Sigmoid colon (tissue), 7 donors: ENCODE results near the gene RELN. TPM values are rescaled to one million over a fixed set of nuclear protein-coding genes. Genes with fewer than 3 reads are reported as not detected.

Experiments used
- DNase-seq: peaks from one replicate; pipeline ENCODE4 v3.0.0-alpha.2; 2019
- H3K27ac ChIP-seq, 4 donors: fragments of 200-600 bp; sonication (generic); one replicate each; pipeline ENCODE4 v1.5.1; 2016 to 2019; ENCODE audit warnings: mild to moderate bottlenecking in 1 of 4
- H3K27me3 ChIP-seq, 3 donors: fragments of 200-600 bp; sonication (generic); one replicate each; pipeline ENCODE4 v1.5.1; 2019; ENCODE audit warnings: mild to moderate bottlenecking in 1 of 3
- H3K36me3 ChIP-seq, 4 donors: fragments of 200-600 bp; sonication (generic); one replicate each; pipeline ENCODE4 v1.5.1; 2016 to 2019
- H3K4me1 ChIP-seq, 4 donors: fragments of 200-600 bp; sonication (generic); one replicate each; pipeline ENCODE4 v1.5.1; 2017 to 2019
- H3K4me3 ChIP-seq, 4 donors: fragments of 200-600 bp; sonication (generic); one replicate each; pipeline ENCODE4 v1.5.1; 2017 to 2019; ENCODE audit warnings: mild to moderate bottlenecking in 2 of 4, moderate library complexity in 1 of 4
- H3K9me3 ChIP-seq, 4 donors: fragments of 200-600 bp in 3 of 4; sonication (generic) in 3 of 4; one replicate each; pipeline versions ENCODE4 v1.5.1 to v1.6.1; 2013 to 2019
- EP300 ChIP-seq, 4 donors: sonication (generic); formaldehyde crosslinking; IDR thresholded peaks; one replicate each; pipeline ENCODE4 v1.6.1; 2017; ENCODE audit warnings: antibody characterized with exemption in 4 of 4
- POLR2A ChIP-seq, 2 donors: fragments of 450-650 bp; IDR thresholded peaks; one replicate each; pipeline ENCODE4 v1.6.1; 2016; ENCODE audit warnings: antibody characterized with exemption in 2 of 2, mild to moderate bottlenecking in 2 of 2, moderate library complexity in 2 of 2
- POLR2AphosphoS5 ChIP-seq, 4 donors: sonication (generic); formaldehyde crosslinking; IDR thresholded peaks; one replicate each; pipeline ENCODE4 v1.6.1; 2017; ENCODE audit warnings: antibody characterized with exemption in 4 of 4
- WGBS, 2 donors: extraction: QIAGEN DNeasy Blood & Tissue Kit; methylation state at CpG; one replicate each; pipeline ENCODE4 v1.1.7; 2013; 5-methylcytosine and 5-hydroxymethylcytosine counted together
- intact Hi-C: fragments of 100-400 bp; cut with DNase I; formaldehyde crosslinking; loops from one replicate; pipeline ENCODE4 v1.15.1; 2023
- polyA plus RNA-seq, 3 donors: library from polyadenylated mRNA; stranded (reverse); fragments of 200-250 nt; gene quantifications; one replicate each; pipeline ENCODE4 v1.2.3, GENCODE V29; 2013
- total RNA-seq, 4 donors: library from RNA; depleted of rRNA; stranded (reverse); fragments of >200 nt; gene quantifications; one replicate each; pipeline ENCODE4 v1.1.0, GENCODE V29; 2016
- TF ChIP-seq, protein P1 (sequence below), 4 experiments: fragments of 450-650 bp in 3 of 4; fragments of 200-600 bp in 1 of 4; IDR thresholded peaks; one replicate each; pipeline ENCODE4 v1.5.1; 2016 to 2019; ENCODE audit warnings: antibody characterized with exemption in 4 of 4, mild to moderate bottlenecking in 3 of 4, moderate library complexity in 2 of 4
- donor health status: healthy with polysubstance abuse.
- donor health status: Bipolar disorder and iron deficiency.
- donor health status: healthy.

The RELN gene
- total and polyA plus RNA-seq, 7 donors = under 0.01 to 9.2 (median 4.3) TPM; not detected in 1

DNA sequence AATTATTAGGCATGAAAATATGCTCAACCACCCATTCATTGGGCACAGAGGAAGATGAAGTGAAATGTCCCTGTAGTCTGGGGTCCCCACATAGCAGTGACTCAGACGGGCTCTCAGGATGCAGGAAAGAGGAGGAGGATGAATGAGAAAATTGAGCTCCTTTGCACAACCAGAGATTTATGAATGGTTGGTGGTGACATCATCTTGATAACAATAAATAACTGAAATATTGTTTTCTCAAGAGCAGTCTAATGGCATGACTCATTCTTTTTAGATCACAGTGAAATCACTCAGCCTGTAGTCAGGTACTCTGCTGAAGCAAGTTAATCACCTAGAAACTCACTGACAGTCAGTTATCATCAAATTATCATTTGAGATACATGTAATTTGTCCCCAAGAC is 254.1 kb downstream of the RELN start:
- intact Hi-C loops = no loop called here
- no peaks in the 10 kb centered on the region for H3K27me3 ChIP-seq
- 67 to 68% methylated on average over 1 of the region's 1 CpG for WGBS, 2 donors
- TF ChIP-seq, protein P1, sequence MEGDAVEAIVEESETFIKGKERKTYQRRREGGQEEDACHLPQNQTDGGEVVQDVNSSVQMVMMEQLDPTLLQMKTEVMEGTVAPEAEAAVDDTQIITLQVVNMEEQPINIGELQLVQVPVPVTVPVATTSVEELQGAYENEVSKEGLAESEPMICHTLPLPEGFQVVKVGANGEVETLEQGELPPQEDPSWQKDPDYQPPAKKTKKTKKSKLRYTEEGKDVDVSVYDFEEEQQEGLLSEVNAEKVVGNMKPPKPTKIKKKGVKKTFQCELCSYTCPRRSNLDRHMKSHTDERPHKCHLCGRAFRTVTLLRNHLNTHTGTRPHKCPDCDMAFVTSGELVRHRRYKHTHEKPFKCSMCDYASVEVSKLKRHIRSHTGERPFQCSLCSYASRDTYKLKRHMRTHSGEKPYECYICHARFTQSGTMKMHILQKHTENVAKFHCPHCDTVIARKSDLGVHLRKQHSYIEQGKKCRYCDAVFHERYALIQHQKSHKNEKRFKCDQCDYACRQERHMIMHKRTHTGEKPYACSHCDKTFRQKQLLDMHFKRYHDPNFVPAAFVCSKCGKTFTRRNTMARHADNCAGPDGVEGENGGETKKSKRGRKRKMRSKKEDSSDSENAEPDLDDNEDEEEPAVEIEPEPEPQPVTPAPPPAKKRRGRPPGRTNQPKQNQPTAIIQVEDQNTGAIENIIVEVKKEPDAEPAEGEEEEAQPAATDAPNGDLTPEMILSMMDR (IDR thresholded peaks at IDR 0.05) = no peak
- TF ChIP-seq POLR2A (IDR thresholded peaks at IDR 0.05) (no peak), POLR2AphosphoS5 (IDR thresholded peaks at IDR 0.05) (no peak), EP300 (IDR thresholded peaks at IDR 0.05) (no peak)
- no peak for DNase-seq
- H3K36me3 ChIP-seq = no peaks in the 10 kb centered on the region
- H3K9me3 ChIP-seq = no peaks in the 10 kb centered on the region
- no peak overlapping the region for H3K27ac ChIP-seq
- H3K4me3 ChIP-seq = no peak overlapping the region
- H3K4me1 ChIP-seq = no peaks in the 10 kb centered on the region

DNA sequence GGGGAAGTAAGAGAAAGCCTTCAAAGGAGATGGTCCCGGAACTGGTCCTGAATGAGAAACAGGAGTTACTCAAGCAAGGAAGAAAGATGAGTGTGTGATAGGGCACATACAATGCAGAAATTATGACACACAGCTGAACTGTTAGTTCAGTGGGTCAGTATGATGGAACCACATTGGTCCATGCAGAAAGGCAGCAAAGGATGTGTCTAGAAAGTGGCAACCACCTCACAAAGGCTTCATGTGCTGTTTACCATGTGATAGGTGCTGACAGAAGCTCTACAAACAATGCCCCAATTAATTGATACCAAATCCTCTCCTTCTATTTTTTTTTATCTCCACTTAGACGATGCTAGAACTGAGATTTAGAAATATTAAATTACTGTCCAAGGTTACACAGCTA is 258.3 kb downstream of the RELN start:
- Histone ChIP-seq H3K4me3 (no peak overlapping the region), H3K9me3 (no peaks in the 10 kb centered on the region), H3K27me3 (no peaks in the 10 kb centered on the region), H3K4me1 (no peaks in the 10 kb centered on the region), H3K27ac (no peak overlapping the region), H3K36me3 (no peaks in the 10 kb centered on the region)
- TF ChIP-seq POLR2A (IDR thresholded peaks at IDR 0.05) (no peak), POLR2AphosphoS5 (IDR thresholded peaks at IDR 0.05) (no peak), EP300 (IDR thresholded peaks at IDR 0.05) (no peak)
- TF ChIP-seq, protein P1 (IDR thresholded peaks at IDR 0.05) = no peak
- WGBS, 2 donors = 83 to 84% methylated on average over 2 of the region's 2 CpGs
- DNase-seq = no peak
- intact Hi-C loops = no loop called here

DNA sequence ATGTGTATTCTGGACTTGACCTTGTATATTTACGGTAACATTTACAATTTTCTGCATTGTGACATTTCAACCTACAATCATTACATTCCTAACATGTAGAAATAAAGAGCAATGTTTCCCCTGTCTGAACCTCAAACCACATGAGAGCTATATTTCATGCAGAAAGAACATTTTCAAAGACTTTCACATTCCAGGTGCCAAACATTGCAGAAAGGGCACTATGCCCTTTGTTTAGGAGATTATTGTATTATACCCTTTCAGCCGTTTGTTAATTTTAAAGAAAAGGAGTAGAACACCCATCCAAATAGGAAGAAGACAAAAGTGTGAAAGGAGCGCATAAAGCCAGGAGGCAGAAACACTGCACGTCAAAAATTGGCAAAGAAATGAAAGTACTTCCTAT is 260.4 kb downstream of the RELN start:
- WGBS, 2 donors = 83 to 87% methylated on average over 4 of the region's 4 CpGs
- Histone ChIP-seq H3K27ac (no peak overlapping the region), H3K27me3 (no peaks in the 10 kb centered on the region)

DNA sequence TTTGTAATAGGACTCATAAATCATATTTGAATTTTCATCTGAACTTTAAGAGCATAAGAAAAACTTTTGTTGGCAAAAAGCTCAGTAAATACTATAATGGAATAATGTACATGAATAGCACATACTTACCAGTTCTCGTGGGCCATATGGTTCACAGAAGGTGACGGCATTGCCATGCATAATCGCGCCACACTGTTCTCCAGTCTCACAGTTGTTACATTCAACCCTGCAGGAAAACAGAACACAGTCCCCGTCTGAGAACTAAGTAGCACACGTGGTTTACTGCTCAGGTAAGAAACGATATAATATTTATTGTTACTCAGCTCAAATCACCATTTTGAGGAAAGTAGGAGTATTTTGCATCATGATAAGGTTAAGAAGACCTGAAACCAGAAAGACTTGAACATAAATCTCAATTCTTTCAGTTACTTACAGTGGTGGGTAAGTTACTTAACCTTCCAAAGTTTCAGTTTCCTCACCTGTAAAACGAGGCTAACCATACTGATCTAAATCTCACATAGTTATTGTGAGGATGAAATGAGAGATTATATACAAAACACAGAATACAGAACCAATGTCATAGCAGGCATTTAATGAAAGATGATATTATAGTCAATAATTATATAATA is 261.4 kb downstream of the RELN start:
- no peaks in the 10 kb centered on the region for H3K36me3 ChIP-seq
- intact Hi-C loops = no loop called here
- 72 to 83% methylated on average over 8 of the region's 8 CpGs for WGBS, 2 donors
- no peak for TF ChIP-seq POLR2A (IDR thresholded peaks at IDR 0.05)
- TF ChIP-seq EP300 (IDR thresholded peaks at IDR 0.05) = no peak
- TF ChIP-seq, protein P1 (IDR thresholded peaks at IDR 0.05) = no peak
- H3K4me3 ChIP-seq = no peak overlapping the region
- H3K27ac ChIP-seq = no peak overlapping the region
- no peaks in the 10 kb centered on the region for H3K9me3 ChIP-seq
- no peaks in the 10 kb centered on the region for H3K4me1 ChIP-seq
- H3K27me3 ChIP-seq = no peaks in the 10 kb centered on the region
- DNase-seq = no peak

More for the DNA sequence above, 260.4 kb downstream of the RELN start:
- TF ChIP-seq POLR2A (IDR thresholded peaks at IDR 0.05) (no peak), EP300 (IDR thresholded peaks at IDR 0.05) (no peak), POLR2AphosphoS5 (IDR thresholded peaks at IDR 0.05) (no peak)
- TF ChIP-seq, protein P1 (IDR thresholded peaks at IDR 0.05) = no peak
- no peak for DNase-seq
- intact Hi-C loops = no loop called here
- no peaks in the 10 kb centered on the region for H3K4me1 ChIP-seq
- H3K36me3 ChIP-seq = no peaks in the 10 kb centered on the region
- no peak overlapping the region for H3K4me3 ChIP-seq
- no peaks in the 10 kb centered on the region for H3K9me3 ChIP-seq

DNA sequence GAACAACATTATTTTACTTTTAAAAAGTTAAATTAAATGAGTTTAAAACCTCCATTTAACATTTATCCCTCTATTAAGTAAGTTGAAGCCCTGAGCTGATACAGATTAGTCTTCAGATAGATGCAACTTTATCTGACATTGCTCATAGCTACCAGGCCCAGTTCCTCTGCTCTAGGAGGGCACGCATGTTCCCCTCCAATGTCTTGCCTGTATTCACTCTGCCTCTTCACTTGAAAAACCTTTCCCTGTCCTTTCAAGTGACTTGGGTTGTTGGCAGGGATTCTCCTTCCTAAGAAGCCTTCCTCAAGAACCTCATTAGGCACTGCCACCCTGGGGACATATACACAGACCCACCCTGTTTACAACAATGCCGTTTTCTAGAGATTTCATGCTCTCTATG is 270.4 kb downstream of the RELN start:
- intact Hi-C loops = no loop called here
- Histone ChIP-seq H3K27ac (no peak overlapping the region), H3K27me3 (no peaks in the 10 kb centered on the region), H3K4me1 (no peaks in the 10 kb centered on the region), H3K36me3 (no peaks in the 10 kb centered on the region), H3K4me3 (no peak overlapping the region), H3K9me3 (no peaks in the 10 kb centered on the region)
- WGBS, 2 donors = 75 to 85% methylated on average over 2 of the region's 2 CpGs
- no peak for DNase-seq
- TF ChIP-seq POLR2AphosphoS5 (IDR thresholded peaks at IDR 0.05) = no peak
- TF ChIP-seq POLR2A (IDR thresholded peaks at IDR 0.05) = no peak
- TF ChIP-seq, protein P1 (IDR thresholded peaks at IDR 0.05) = no peak
- TF ChIP-seq EP300 (IDR thresholded peaks at IDR 0.05) = no peak
